ENCODE results near the gene AOPEP.
"Not testable (repeated sequence)": the region's sequence is repeated elsewhere in the genome, so short reads cannot be mapped to it uniquely, and the experiment has no call there.

The AOPEP gene

GRCh38 chr9:95017062-95017461, 290.6 kb downstream of the AOPEP start:
- DNase-seq: no peak
- no peak overlapping the region for H3K4me2 ChIP-seq (ENCODE audit: low read depth, low read length)

GRCh38 chr9:95017661-95018060, 291.2 kb downstream of the AOPEP start:
- H4K20me1 ChIP-seq (ENCODE audit: insufficient read depth, low read length): no peaks in the 10 kb centered on the region
- no peak overlapping the region for H3K4me3 ChIP-seq (ENCODE audit: low read length)
- TF ChIP-seq CTCF (IDR thresholded peaks at IDR 0.05; ENCODE audit: low read length): no peak
- no peak for TF ChIP-seq EZH2 (optimal IDR thresholded peaks at IDR 0.05; ENCODE audit: low read depth, low read length)
- TF ChIP-seq EZH2phosphoT487 (IDR thresholded peaks at IDR 0.05; ENCODE audit: low read length): no peak
- no peaks in the 10 kb centered on the region for H3K9me3 ChIP-seq (replicated peaks; ENCODE audit: insufficient read depth, low read length)
- DNase-seq: no peak
- H3K9ac ChIP-seq (ENCODE audit: low read length): no peak overlapping the region
- no peak overlapping the region for H2AFZ ChIP-seq (ENCODE audit: low read length)
- no peaks in the 10 kb centered on the region for H3K79me2 ChIP-seq (ENCODE audit: low read length)
- no peaks in the 10 kb centered on the region for H3K4me1 ChIP-seq (ENCODE audit: low read length)
- H3K27ac ChIP-seq (ENCODE audit: low read length): no peak overlapping the region
- no peaks in the 10 kb centered on the region for H3F3A ChIP-seq (ENCODE audit: insufficient read depth, low read length)
- H3K27me3 ChIP-seq (replicated peaks; ENCODE audit: insufficient read depth, low read length): no peaks in the 10 kb centered on the region
- no peak overlapping the region for H3K4me2 ChIP-seq (ENCODE audit: low read depth, low read length)
- H3K9me2 ChIP-seq (replicated peaks; ENCODE audit: insufficient read depth, low read length): no peaks in the 10 kb centered on the region
- no peaks in the 10 kb centered on the region for H3K36me3 ChIP-seq (replicated peaks; ENCODE audit: insufficient read depth, low read length)

More at GRCh38 chr9:95017062-95017461, 290.6 kb downstream of the AOPEP start:
- Histone ChIP-seq H3K9me2 (replicated peaks; ENCODE audit: insufficient read depth, low read length) (no peaks in the 10 kb centered on the region), H2AFZ (ENCODE audit: low read length) (no peak overlapping the region), H3K36me3 (replicated peaks; ENCODE audit: insufficient read depth, low read length) (no peaks in the 10 kb centered on the region), H3K4me1 (ENCODE audit: low read length) (no peaks in the 10 kb centered on the region), H4K20me1 (ENCODE audit: insufficient read depth, low read length) (no peaks in the 10 kb centered on the region), H3K9ac (ENCODE audit: low read length) (no peak overlapping the region), H3F3A (ENCODE audit: insufficient read depth, low read length) (no peaks in the 10 kb centered on the region), H3K27ac (ENCODE audit: low read length) (no peak overlapping the region), H3K9me3 (replicated peaks; ENCODE audit: insufficient read depth, low read length) (no peaks in the 10 kb centered on the region), H3K27me3 (replicated peaks; ENCODE audit: insufficient read depth, low read length) (no peaks in the 10 kb centered on the region), H3K79me2 (ENCODE audit: low read length) (no peaks in the 10 kb centered on the region), H3K4me3 (ENCODE audit: low read length) (no peak overlapping the region)
- TF ChIP-seq CTCF (IDR thresholded peaks at IDR 0.05; ENCODE audit: low read length): no peak
- no peak for TF ChIP-seq EZH2phosphoT487 (IDR thresholded peaks at IDR 0.05; ENCODE audit: low read length)
- no peak for TF ChIP-seq EZH2 (optimal IDR thresholded peaks at IDR 0.05; ENCODE audit: low read depth, low read length)

- H3K27me3 ChIP-seq (replicated peaks; ENCODE audit: insufficient read depth, low read length): no peaks in the 10 kb centered on the region
- no peak overlapping the region for H3K4me2 ChIP-seq (ENCODE audit: low read depth, low read length)
- H3K9ac ChIP-seq (ENCODE audit: low read length): no peak overlapping the region
- H3K36me3 ChIP-seq (replicated peaks; ENCODE audit: insufficient read depth, low read length): no peaks in the 10 kb centered on the region
- H3K4me3 ChIP-seq (ENCODE audit: low read length): no peak overlapping the region
- no peak overlapping the region for H3K27ac ChIP-seq (ENCODE audit: low read length)
- no peak overlapping the region for H2AFZ ChIP-seq (ENCODE audit: low read length)
- H3F3A ChIP-seq (ENCODE audit: insufficient read depth, low read length): no peaks in the 10 kb centered on the region
- no peak for TF ChIP-seq CTCF (IDR thresholded peaks at IDR 0.05; ENCODE audit: low read length)
- TF ChIP-seq EZH2 (optimal IDR thresholded peaks at IDR 0.05; ENCODE audit: low read depth, low read length): no peak
- TF ChIP-seq EZH2phosphoT487 (IDR thresholded peaks at IDR 0.05; ENCODE audit: low read length): no peak
- no peaks in the 10 kb centered on the region for H4K20me1 ChIP-seq (ENCODE audit: insufficient read depth, low read length)
- no peaks in the 10 kb centered on the region for H3K4me1 ChIP-seq (ENCODE audit: low read length)
- H3K9me3 ChIP-seq (replicated peaks; ENCODE audit: insufficient read depth, low read length): no peaks in the 10 kb centered on the region
- no peak for DNase-seq
- H3K9me2 ChIP-seq (replicated peaks; ENCODE audit: insufficient read depth, low read length): no peaks in the 10 kb centered on the region
- H3K79me2 ChIP-seq (ENCODE audit: low read length): no peaks in the 10 kb centered on the region
Observed at GRCh38 chr9:95018099-95018936, 291.8 kb downstream of the AOPEP start.

- H3K27ac ChIP-seq (ENCODE audit: low read length); H3K4me2 ChIP-seq (ENCODE audit: low read depth, low read length); H2AFZ ChIP-seq (ENCODE audit: low read length); H3K9ac ChIP-seq (ENCODE audit: low read length); H3K79me2 ChIP-seq (ENCODE audit: low read length); H4K20me1 ChIP-seq (ENCODE audit: insufficient read depth, low read length); H3F3A ChIP-seq (ENCODE audit: insufficient read depth, low read length); DNase-seq; H3K4me3 ChIP-seq (ENCODE audit: low read length); H3K4me1 ChIP-seq (ENCODE audit: low read length); H3K27me3 ChIP-seq (replicated peaks; ENCODE audit: insufficient read depth, low read length); H3K9me2 ChIP-seq (replicated peaks; ENCODE audit: insufficient read depth, low read length); H3K36me3 ChIP-seq (replicated peaks; ENCODE audit: insufficient read depth, low read length); H3K9me3 ChIP-seq (replicated peaks; ENCODE audit: insufficient read depth, low read length): not testable (repeated sequence)
Observed at GRCh38 chr9:95020644-95021043, 294.1 kb downstream of the AOPEP start.

Measured in MM.1S (cell line).